Dermis lymphatic vessel endothelial cell (primary cell): Measurements from ENCODE around the gene GDPD5. TPM values are rescaled to one million over a fixed set of nuclear protein-coding genes. Genes with fewer than 3 reads are reported as not detected.

ENCODE experiments used
- total RNA-seq: library from RNA; depleted of rRNA; stranded (reverse); fragments of >200 nt; gene quantifications from 2 replicates; pipeline ENCODE4 v1.2.1, GENCODE V29; 2014

Gene GDPD5
- 13.0 and 15.5 TPM in 2 replicates for total RNA-seq

GRCh38 chr11:75525433-75526191 lies at the start of gene GDPD5:
TSS of gene GDPD5 (minus strand) at chr11:75525941. CDS start at chr11:75477735, 48,206 bp downstream.

GRCh38 chr11:75562048-75562835 lies 36.5 kb upstream of the GDPD5 start, which contains the start of gene SERPINH1:
TSS of gene SERPINH1 (plus strand) at chr11:75562253. CDS start at chr11:75566350, 4,097 bp downstream.

GRCh38 chr11:75432911-75433321 lies 92.8 kb downstream of the GDPD5 start, which contains the start of gene KLHL35:
TSS of gene KLHL35 (minus strand) at chr11:75433203. CDS start at chr11:75430629, 2,574 bp downstream.

GRCh38 chr11:75399344-75400145 lies 126.2 kb downstream of the GDPD5 start, which contains the start of gene RPS3:
TSS of gene RPS3 (plus strand) at chr11:75399518. CDS start at chr11:75399548, 30 bp downstream.

Other genes with a start within 250 kb of the GDPD5 start
- gene ARRB1, start 174.3 kb downstream of the GDPD5 start, total RNA-seq: 177 and 244 TPM in 2 replicates
- gene RPS3, start 126.4 kb downstream of the GDPD5 start, total RNA-seq: 3,625 and 3,660 TPM in 2 replicates
- 1.2 and 1.3 TPM in 2 replicates for gene KLHL35, start 92.7 kb downstream of the GDPD5 start, total RNA-seq
- gene SERPINH1, start 36.3 kb upstream of the GDPD5 start, total RNA-seq: 238 and 300 TPM in 2 replicates
- gene MAP6, start 143.1 kb upstream of the GDPD5 start, total RNA-seq: 0.11 and 0.77 TPM in 2 replicates
- 0.09 TPM in 1 of 2 replicates, not detected in the other for gene MOGAT2, start 191.9 kb upstream of the GDPD5 start, total RNA-seq
- gene DGAT2, start 242.8 kb upstream of the GDPD5 start, total RNA-seq: 0.11 and 0.26 TPM in 2 replicates